Measurements from ENCODE around the gene C1orf87.
"Not testable (repeated sequence)": the region's sequence is repeated elsewhere in the genome, so short reads cannot be mapped to it uniquely, and the experiment has no call there.

Gene C1orf87

DNA sequence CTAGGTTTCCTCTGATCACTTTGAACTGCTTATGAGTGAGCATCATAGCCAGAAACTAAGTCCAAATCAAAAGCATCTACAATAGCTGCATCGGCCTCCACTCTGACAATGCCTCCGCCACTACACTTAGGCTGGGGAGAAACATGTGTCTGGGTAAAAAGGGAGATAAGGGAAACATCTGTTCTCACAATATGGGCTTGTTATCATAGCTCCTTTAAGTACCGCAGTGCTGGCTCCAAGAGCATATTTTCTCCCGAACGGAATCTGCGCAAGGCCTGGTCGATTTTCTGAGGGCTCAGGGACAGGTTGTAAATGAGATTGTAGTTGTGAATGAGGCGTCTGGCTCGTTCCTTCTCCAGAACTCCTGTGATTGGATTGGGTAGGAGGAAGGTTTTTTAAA lies 83.1 kb downstream of the C1orf87 start:
- no peak for DNase-seq

DNA sequence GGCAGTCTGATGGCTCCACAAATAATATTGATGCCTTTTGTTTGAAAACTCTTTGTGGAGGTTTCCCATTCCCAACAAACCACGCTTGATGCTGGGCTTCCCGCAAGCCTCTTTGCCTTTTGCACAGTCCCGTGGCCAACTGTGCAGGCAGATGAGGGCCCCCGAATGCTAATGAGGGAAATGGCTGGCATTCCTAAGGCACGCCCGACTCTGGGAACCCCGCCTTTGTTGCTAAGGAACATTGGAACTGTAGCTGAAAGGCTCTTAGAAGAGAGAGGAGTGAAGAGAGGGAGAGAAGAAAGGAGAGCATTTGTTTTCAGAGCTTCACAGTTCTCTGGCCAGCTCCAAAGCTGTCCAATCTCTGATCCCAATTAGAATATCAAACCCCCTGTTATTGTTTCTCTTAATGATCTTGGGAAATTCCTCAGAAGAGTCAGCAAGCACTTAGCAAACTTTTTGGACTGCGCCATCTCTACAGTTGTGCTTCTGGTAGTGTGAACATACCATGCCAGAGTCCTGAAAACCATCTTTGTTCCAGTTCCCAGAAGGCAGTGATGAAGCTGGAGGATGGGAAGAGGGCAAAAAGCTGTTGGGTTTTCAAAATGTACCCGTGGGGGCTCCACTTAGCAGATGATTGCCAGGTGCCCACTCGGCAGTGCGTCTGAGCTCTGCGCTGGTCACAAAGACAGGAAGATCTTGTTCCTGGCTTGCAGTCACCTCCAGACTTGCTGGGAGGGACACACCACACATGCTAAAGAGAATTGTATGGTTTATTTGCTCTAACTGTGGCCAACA lies 86.9 kb downstream of the C1orf87 start:
- peak; percentile 7 for DNase-seq

DNA sequence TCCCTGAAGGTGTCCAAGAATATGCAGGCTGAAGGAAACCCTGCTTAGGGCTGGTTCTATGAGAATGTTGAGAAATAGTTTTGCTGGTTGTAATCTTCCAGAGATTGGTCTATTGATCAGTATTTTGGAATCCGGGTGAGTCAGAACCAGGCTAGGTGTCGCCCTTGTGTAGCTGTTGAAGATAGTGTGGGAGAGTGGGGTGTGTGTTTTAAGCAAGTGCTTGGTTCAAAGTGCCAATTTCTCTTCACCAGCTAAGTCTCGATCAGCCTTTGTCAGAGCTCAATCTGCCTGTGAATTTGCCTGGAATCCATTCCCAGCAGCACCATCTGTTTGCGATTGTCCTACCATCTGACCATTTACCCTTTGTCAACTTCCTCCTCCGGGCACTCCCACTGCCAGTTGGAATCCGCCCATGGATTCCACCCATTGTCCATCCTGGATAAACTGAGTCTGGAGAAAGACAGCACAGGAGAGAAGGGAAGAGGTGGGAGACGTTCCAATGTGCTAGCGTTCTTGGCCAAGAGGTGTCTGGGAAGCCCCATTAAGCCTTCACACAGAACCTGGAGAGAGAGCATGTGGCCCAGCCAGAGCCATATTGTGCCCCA lies 87.6 kb downstream of the C1orf87 start:
- no peak for DNase-seq

DNA sequence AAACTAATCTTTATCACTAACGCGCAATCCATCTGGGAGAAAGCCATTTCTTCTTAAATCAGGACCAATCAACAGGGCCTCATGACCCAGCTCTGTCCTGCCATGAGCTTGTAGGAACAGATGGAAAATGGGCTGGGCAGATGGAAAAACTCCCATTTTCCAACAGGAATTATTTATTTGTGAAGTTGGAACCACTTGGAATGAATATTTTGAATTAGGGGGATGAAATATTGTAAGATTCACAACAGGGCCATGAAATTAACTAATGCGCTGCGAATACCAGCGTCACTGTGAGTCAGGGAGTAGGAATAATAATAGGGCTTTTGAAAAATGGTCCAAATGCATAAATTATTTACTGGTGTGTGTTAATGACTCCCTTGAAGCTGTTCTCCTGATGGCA lies 93.9 kb downstream of the C1orf87 start:
- DNase-seq, result no peak

DNA sequence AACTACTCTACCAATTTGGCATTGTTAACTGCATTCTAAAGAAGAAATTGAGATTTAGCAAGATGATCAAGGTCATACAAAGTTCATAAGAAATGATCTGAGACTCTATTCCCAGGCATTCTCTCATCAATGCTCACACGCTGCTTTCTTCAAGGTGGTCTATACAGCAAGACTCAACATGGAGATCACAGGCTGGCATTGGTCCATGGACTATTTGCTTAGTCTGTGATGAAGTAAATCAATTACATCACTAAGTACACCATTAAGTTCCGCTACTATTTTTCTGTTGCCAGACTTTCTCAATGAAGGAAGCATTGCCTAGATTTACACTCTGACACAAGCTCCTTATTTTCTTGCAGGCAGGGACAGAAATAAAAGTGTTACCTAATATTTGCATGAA lies 95.1 kb downstream of the C1orf87 start:
- no peak for DNase-seq

DNA sequence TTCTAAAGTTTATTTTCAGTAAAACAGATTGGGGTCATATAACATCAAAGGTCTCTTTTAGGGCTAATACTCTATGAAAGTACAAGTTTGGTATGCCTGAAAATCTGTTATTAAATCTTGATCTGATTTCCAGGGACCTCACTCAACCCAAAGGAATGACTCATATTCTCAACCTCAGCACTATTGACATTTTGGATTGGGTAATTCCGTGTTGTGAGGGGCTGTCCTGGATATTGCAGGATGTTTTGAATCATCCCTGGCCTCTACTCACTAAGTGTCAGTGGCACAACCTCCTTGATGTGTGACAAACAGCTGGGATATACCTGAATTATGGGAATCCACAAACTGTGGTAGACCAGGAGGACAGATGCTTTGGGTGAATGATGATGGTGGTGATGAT lies 95.5 kb downstream of the C1orf87 start:
- DNase-seq, result no peak

DNA sequence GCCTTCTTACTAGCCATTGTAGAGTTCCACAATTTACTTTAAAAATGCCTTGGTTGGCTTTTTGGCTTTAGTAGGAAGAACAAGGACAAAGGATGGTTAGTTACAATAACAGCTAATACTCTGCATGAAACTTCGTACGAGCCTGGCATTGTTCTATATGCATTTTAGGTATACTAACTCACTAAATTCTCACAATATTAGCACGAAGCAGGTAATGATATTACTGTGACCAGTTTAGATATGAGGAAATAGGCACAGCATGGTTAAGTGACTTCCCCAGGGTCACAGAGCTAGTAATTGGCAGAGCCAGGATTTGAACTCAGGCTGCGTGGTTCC lies 96.5 kb downstream of the C1orf87 start:
- no peak for DNase-seq

DNA sequence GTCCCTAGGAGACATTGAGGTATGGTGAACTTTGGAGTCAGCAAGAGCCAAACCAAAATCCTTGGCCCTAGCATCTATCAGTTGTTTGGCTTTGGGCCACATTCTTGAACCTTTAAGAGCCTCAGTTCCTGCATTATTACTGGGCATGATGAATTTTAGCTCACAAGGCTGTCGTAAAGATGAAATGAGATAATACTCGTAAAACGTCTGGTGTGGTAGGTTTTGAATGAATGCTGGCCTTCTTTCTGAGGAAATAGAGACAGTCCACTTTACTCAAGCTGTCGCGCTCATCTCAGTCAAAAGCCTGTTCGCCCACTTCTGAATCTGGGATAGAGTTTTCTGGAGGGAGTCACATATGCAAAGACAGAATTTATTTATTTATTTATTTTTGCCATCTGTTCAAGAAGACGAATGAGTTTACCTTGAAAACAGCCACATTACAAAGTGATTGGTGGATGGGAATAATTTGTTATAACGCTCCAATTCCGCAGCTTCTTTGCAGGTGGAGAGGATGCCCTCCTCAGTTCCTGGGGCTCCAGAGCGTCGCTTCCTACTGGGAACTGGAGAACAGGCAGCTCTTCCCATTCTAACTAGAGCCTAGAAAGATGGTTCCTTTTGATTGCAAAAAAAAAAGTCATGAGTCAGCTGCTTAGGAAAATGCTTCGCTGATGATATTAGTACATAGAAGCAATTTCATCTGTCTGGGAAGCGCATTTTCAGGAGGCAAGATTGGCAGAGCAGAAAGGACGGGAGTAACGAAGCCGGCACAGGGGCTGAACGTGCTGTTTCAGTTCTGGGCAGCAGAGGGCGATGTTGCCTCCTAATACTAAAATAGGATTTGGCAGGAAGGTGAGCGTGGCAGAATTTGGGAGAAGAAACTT lies 97.1 kb downstream of the C1orf87 start:
- peak; percentile 61 for DNase-seq

DNA sequence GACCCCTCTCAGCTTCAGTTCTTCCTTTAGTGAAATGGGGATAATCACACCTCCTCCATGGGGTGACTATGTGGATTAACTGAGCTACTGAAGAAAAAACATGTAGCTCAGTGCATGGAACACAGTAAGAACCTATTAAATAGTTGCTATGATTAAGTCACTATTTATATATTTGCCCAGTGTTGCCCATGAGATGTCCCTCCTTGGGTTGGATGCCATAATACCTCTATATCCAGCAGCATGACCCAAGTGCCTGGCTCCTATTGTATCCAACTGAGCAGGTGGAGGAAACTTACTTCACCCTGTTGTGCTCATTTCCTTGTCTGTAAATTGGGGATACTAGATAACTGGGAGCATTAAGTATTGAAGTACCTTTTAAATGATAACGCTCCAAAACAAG lies 99.9 kb downstream of the C1orf87 start:
- no peak for DNase-seq

DNA sequence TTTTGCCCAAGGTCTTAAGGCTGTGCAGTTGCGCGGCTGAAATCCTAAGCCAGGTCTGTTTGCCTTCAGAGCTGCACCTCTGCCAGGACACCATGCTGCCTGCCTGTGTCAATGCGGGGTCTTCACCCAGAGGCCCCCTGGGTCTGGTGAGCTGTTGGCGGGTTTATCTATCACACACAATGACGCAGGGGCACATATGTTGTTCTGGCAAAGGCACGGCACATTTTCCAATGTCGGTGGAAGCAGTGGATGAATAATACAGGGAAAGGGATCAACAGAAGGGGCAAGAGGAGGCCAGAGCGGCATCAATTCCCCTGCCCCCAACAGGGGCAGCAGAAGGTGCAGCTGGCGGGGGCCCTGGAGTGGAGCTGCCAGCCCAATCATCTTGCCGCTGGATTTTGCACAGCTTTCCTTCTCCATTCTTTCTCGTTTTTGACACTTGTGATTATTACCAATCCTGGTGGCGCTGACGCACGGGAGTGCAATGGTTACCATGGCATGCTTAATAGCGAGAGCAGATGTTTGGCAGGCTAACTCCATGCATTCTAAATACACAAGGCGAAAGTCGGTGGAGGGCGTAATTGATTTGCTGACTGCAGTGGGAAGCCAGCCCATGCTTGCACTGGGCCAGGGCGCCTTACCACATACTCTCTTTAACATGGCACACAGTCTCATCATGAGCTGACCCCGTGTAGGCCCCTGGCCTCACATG lies 101.2 kb downstream of the C1orf87 start:
- DNase-seq, result peak; percentile 88

DNA sequence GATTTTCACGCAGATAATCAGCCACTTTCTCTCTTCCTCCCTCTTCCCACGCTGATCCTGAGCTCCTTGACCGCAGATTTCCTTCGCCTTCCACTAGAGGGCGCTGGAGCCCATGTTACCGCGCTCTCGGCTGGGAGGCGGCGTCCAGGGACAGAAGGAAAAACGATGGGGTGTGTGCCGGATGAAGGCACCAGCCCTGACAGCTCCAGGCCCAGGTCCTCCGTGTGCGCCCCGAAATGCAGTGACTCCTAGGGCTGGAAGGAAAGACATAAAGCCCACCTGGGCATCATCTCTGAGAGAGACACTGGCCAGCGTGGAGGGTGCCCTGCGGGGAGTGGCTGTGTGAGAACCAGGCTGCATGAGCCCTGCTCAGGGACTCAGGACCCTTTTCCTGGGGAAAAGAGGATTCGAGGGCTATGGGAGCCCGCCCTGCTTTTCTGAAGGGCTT lies 102.1 kb downstream of the C1orf87 start:
- DNase-seq, result peak; percentile 80

DNA sequence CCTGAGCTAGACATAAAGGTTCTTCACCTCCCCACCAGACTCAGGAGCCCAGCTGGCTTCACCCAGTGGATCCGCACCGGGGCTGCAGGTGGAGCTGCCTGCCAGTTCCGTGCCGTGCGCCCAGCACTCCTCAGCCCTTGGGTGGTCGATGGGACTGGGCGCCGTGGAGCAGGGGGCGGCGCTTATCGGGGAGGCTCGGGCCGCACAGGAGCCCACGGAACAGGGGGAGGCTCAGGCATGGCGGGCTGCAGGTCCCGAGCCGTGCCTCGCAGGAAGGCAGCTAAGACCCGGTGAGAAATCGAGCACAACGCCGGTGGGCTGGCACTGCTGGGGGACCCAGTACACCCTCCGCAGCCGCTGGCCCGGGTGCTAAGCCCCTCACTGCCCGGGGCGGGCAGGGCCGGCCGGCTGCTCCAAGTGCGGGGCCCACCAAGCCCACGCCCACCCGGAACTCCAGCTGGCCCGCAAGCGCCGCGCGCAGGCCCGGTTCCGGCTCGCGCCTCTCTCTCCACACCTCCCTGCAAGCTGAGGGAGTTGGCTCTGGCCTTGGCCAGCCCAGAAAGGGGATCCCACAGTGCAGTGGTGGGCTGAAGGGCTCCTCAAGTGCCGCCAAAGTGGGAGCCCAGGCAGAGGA lies 103.9 kb downstream of the C1orf87 start:
- not testable (repeated sequence) for DNase-seq

DNA sequence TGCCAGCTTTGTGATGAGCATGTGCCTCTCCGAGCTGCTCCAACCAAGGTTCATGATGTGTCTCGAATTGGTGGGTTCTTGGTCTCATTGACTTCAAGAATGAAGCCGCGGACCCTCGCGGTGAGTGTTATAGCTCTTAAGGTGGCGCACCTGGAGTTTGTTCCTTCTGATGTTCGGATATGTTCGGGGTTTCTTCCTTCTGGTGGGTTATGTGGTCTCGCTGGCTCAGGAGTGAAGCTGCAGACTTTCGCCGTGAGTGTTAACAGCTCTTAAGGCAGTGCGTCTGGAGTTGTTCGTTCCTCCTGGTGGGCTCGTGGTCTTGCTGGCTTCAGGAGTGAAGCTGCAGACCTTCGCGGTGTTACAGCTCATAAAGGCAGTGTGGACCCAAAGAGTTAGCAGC lies 104.8 kb downstream of the C1orf87 start:
- DNase-seq, result not testable (repeated sequence)

DNA sequence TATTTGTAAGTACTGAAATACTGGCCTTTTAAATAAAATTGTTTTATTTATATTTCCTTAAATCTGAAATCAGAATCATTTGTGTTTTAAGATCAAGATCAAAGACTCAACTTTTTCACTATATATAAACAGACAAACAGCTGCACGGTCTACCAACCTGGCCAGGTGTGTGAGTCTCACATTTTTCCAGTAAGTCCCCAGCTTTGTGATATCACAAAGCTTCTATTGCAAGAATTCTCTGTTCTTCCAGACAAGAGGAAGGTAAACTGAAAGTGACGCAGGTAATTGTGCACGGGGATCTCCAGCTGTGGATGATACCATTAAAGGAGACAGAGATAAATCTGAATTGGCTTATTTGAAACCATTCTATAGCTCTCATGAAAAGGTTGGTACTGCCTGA lies 105.8 kb downstream of the C1orf87 start:
- DNase-seq, result peak; percentile 71

DNA sequence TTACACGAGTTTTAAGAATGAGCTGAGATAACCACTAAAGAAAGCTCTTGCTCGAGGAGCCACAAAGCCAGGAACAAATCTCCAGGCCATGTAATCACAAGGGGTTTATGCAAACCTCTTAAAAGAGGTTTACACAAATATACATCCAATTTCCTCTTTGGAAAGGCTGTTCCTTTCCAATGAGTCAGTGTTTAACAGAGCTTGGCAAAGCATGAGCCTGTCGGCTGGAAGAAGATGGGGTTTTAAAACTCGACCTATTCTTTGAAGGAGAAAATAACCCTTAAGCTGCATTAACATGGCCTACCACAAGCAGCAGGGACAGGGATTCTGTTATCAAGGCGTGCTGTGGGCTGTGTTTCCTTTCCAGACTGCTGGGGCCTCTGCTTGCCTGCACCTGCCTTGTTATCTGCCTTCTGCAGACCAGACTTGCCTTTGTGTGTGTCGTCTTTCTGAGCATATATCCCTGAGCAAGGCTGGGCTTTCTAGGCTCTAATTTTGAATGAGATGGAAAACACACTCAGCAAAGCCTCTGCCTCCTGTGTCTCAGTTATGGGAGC lies 106.4 kb downstream of the C1orf87 start:
- DNase-seq, result peak; percentile 85

DNA sequence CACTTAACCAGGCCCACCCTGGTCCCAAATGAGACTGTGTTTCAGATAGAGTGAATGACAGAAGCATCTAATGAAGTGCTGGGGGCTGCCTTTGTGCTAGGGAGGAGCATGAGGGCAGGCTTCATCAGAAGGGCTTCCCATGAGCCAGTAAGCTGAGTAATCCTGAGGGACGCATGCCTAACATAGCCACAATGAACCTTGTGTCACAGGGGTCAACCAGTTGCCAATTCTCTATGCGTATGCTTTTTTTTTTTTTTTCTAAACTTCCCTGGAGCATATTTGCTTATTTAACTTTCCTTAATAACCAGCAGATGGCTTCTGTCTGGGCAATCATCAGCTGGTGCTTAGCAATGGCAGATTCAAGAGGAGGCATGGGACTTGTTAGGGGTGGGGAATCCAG lies 121.5 kb downstream of the C1orf87 start:
- DNase-seq, result peak; percentile 66

DNA sequence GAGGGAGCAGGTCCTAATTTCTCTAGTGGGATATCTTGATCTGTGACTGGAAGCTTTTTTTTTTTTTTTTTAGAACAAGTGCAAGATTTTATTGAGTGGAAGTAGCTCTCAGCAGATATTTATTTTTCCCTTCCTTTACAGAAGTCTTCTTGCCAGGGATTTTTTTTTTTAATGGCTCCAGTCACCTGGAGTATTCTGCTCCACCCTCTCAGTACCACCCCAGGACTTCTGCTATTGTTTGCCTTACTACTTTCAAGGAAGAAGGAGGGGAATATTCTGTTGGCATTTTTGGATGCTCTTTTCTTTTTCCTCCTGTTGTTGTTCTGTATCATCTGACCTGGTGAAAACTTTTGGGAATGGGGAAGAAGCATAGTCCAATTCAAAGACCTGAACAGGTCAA lies 123.9 kb downstream of the C1orf87 start:
- no peak for DNase-seq

DNA sequence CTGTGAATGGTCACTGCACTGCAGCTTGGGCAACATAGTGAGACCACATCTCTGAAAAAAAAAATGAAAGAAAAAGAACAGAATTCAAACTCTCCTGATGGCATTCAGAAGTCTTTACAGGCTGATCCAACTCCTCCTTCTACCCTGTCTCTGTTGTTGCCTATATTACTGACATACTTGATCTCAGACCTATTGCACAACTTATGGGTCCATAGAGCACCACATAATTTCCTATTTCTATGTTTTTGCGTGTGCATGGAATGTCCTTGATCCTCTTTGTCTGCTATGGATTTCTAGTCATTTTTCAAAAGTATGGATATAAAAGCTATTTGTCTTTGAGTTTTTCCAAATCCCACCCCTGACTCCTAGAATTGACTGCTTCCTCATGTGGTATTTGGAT lies 124.6 kb downstream of the C1orf87 start:
- no peak for DNase-seq

DNA sequence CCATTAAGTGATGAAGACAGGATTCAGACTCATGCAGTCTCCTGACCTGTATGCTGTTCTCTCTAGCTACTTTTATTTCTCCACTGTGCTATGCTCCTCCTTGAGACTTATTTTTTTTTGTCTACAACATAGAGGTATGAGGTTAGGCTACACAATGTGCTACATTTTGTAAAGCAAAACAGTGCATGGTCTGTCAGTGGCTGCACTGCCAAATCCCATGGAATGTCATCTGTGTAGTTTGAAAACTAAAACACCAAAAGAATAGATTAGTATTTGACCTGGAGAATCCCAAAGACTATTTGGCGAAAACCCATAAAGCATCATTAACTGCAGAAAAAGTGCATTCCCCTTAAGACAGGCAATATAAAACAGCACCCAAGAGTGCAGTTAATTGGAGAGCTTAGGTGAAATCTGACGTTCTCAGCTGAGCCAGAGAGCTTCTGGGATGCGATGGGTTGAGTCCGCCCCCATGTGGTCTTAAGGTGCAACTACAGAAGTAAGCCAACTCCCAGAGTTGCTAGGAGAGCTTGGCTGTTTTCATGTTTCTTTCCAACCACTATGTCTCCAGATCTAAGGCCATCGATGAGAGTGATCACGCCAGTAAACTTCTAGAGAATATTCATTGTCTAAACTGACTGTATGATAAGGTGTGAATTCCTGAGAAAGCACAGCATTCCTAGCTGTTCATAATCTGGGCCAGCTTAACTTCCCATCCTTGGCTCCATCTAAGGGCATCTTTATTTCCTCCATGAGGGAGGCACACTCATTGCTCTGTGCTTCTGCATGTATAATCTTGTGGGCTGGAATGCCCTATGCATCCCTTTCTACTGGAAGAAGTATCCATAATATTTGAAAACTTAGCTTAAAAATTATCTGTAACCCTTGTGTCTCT lies 126.3 kb downstream of the C1orf87 start:
- peak; percentile 65 for DNase-seq

DNA sequence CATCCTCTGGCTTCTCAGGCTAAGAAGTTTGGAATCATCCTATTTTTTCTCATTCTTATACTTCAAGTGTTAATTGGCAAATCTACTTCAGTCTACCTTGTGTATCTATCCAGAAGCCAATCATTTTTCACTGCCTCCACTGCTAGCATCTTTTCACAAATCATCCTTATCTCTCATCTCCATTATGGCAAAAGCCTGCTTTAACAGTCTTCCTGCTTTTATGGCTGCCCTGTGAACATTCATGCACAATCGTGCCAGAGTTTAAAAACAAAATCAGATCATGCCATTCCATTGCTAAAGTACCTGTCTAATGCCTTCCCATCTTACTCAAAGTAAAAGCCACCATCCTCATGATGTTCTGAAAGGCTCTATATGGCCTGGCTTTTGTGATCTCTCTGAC lies 127.8 kb downstream of the C1orf87 start:
- DNase-seq, result no peak

Data from NCI-H146 (cell line).